ENCODE results near the gene ACBD4.

Gene ACBD4

GRCh38 chr17:45091778-45092425 is 43.6 kb upstream of the ACBD4 start:
- TF ChIP-seq CTCF (conservative IDR thresholded peaks at IDR 0.05) = no peak
- 0 out of 2 replicates have a peak overlapping the region, but pooled peaks have one; percentile 32 for H3K27ac ChIP-seq

- no peak for TF ChIP-seq CTCF (conservative IDR thresholded peaks at IDR 0.05)
- H3K27ac ChIP-seq = peak overlapping the region; percentile 32
Measured at GRCh38 chr17:45092911-45093430, 42.5 kb upstream of the ACBD4 start.

- no peak for TF ChIP-seq CTCF (conservative IDR thresholded peaks at IDR 0.05)
- peak overlapping the region; percentile 32; the same call in 1 of the 2 replicates for H3K27ac ChIP-seq
Measured at GRCh38 chr17:45093444-45094110, 41.9 kb upstream of the ACBD4 start.

GRCh38 chr17:45096141-45096540 is 39.3 kb upstream of the ACBD4 start:
- H3K27ac ChIP-seq = no peak overlapping the region
- TF ChIP-seq CTCF (conservative IDR thresholded peaks at IDR 0.05) = peak; percentile 80

- no peak overlapping the region for H3K27ac ChIP-seq
- TF ChIP-seq CTCF (conservative IDR thresholded peaks at IDR 0.05) = no peak
Measured at GRCh38 chr17:45096926-45097325, 38.6 kb upstream of the ACBD4 start.

- TF ChIP-seq CTCF (conservative IDR thresholded peaks at IDR 0.05) = no peak
- 0 out of 2 replicates have a peak overlapping the region, but pooled peaks have one; percentile 5 for H3K27ac ChIP-seq
Measured at GRCh38 chr17:45098081-45098868, 37.2 kb upstream of the ACBD4 start.

Measured in VCaP (cell line).